IPS-NIHi7 (cell line): Measurements from ENCODE around the gene TMEM37.
"Not testable (repeated sequence)": the region's sequence is repeated elsewhere in the genome, so short reads cannot be mapped to it uniquely, and the experiment has no call there.

ENCODE experiments used
- DNase-seq: peaks from one replicate; pipeline ENCODE4 v3.0.0; 2012; ENCODE audit warnings: mixed read lengths; ENCODE audit errors: extremely low spot score

Gene TMEM37, protein sequence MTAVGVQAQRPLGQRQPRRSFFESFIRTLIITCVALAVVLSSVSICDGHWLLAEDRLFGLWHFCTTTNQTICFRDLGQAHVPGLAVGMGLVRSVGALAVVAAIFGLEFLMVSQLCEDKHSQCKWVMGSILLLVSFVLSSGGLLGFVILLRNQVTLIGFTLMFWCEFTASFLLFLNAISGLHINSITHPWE

DNA sequence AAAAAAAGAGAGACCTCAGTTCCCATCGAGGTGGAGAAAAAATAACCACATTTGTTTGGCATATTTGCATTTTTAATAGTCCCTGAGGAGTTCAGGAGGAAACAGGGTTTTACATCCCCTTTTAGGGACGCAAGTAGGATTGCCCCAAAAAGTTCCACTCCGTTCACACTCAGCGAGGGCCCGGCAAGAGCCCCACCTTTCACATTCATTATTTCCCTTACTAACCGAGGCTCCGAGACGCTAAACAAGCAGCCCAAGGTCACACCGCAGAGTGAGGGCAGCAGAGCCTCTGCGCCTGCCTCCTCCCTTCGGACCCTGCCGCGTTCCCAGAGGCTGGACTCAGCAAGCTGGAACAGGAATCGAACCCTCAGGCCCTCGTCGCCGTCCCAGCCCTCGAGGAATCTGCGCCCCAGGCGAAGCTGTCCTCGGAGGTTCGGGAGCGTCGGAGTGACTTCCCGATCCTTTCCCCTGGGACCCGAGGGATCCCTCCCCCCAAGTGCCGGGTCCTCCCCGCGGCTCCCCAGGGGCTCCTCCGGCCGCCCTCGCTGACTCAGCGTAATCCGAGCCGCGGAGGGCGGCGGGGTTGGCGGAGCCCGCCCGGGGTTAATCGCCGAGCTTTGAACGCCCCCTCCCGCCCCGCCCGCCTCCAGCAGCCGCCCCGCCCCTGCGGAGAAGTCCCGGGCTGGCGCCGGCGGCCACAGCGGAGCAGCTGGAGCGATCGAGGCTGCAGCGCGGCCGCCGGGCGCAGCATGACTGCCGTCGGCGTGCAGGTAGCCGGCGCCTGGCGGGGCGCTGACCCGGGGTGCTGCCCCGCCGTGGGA lies at the start of gene TMEM37:
TSS of gene TMEM37 (plus strand) at position 700 of the 821 bp plus-strand sequence. CDS start at position 750, 50 bp downstream.
- DNase-seq: peak; percentile 93

DNA sequence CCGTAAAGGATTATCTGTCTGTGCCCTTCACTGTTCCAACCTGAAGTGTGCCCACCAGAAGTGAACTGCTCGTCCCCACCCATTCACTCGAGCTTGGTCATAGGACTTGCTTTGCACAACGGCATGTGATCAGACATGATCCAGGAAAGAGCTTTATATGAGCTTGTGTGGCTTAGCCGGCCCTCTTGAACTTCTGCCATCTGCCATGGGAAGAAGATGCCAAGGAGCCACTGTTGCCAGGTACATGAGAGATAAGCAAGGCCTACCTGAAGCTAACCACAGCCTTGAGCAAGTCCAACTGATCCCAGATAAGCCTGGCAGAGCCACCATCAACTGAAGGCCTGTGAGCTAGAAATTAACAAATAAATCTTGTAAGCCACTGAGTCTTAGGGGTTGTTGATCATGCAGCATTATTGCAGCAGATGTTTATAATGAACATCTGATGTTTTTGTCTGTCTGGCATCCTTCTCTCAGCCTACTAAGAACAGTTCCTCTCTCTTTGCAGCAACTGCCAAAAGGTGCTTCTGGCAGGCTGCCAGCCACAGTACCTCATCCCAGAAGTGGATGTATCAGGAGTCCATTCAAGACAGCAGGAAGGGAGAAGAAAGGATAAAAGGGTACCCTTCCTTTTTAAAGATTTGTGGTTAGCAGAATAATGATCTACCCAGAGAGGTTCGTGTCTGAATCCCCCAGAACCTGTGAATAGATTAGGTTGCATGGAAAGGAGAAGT lies 48.1 kb upstream of the TMEM37 start:
- DNase-seq: no peak

DNA sequence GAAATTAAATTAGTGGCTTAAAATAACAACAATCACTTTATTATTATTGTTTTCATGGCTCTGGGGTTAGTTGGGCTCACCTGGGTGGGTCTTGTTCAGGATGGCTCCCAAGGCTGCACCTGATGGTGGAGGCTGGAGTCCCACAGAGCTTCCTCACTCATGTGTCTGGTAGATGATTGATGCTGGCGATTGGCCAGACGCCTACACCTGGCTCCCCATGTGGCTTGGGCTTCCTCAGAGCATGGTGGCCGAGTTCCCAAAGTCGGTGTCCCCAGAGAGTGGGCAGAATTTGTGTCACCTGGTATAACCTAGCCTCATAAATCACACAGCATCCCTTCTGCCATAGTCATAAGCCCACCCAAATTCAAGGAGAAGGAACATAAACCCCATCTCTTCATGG lies 46.7 kb upstream of the TMEM37 start:
- DNase-seq: no peak

DNA sequence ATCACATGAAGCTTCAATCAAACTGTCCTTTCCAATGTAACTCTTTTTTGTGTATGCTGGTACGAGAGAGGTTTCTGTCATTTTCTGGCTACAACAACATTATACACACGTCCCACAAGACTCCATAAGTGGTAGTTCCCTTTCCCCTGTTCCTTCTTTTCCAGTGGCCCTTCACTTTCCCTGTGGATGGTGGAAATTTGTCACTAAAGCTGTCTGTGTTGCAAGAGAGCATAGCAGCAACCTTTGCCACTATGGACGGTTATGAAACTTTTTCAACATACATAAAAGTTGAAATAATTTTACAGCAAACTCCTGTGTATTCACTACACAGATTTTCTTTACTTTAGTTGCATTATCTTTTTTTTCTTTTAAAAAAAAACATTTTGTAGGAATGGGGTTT lies 46.2 kb upstream of the TMEM37 start:
- no peak for DNase-seq

DNA sequence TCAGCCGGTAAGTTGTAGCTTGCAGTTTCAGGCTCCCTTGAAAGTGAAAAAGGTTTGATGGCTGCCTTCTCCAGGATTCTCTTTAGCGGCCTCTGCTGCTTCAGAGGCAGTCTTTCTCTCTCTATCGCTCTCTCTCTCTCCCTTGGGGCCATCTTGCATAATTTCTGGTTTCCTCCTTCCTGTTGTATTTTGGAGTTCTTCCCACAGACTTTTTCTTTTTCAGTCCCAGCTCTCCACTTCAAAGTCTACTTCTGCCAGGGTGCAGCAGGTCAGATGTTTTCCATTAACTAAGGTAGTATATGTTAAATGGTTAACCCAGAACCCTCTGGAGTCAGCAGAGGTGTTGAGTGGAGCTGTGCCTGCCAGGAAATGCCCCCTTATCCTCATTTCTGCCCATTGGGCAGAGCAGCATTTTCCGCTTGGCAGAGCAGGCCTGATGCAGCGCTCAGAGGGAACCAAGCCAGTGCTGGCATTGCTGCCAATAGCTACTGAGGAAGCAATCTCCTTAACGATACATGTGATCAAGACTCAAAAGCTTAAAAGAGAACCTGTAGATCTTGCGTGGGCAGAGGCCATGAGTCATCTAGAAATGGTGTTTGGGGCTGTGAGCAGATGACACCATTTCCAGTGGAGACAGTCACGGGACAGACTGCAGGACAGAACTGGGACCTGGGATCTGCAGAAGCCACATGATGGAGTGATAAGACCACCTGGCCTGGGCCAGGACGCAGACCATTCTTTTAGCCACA lies 44.1 kb upstream of the TMEM37 start:
- no peak for DNase-seq

DNA sequence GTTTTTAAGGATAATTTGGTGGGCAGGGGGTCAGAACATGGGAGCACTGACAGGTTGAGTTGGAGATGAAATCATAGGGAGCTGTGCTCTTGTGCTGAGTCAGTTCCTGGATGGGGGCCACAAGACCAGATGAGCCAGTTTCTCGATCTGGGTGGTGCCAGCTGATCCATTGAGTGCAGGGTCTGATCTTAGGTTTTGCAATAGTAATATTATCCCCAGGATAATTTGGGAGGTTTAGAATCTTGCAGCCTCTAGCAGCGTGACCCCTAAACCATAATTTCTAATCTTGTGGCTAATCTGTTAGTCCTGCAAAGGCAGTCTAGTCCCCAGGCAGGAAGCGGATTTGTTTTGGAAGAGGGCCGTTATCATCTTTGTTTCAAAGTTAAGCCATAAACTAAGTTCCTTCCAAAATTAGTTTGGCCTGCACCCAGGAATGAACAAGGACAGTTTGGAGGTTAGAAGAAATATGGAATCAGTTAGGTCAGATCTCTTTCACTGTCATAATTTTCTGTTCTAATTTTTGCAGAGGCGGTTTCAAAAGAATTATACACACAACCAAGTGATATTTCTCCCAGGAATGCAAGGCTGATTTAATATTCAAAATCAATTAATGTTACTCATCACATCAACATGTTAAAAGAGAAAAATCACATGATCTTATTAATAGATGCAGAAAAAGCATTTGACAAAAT lies 41.9 kb upstream of the TMEM37 start:
- DNase-seq: no peak

DNA sequence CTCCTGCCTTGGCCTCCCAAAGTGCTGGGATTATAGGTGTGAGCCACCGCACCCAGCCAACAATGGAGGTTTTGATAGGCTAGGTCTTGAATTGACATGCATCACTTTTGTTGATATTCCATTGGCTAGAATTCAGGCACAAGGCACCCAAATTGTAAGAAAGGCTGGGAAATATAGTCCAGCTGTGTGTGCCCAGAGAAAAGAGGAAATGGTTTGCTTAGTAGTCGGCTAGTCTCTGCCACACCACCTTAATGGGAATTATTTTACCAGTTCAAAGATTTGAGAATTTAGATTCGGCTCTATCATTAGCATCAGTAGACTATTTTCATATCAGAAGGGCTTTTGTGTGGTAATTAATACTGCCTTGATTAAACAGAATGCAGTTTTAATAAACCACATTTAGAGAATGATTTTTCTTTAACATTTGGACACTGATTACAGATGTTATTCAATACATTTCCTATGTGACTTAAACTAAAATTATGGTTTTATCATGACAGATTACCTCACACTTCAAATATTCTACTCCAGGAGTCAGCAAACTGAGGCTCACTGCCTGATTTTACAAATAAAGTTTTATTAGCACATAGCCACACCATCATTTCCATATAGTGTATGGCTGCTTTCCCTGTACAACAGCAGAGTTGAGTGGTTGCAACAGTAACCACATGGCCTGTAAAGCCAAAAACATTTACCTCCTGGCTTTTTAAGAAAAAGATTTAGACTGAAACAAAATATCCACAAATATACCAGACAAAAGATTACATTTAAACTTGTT lies 37.5 kb upstream of the TMEM37 start:
- no peak for DNase-seq

DNA sequence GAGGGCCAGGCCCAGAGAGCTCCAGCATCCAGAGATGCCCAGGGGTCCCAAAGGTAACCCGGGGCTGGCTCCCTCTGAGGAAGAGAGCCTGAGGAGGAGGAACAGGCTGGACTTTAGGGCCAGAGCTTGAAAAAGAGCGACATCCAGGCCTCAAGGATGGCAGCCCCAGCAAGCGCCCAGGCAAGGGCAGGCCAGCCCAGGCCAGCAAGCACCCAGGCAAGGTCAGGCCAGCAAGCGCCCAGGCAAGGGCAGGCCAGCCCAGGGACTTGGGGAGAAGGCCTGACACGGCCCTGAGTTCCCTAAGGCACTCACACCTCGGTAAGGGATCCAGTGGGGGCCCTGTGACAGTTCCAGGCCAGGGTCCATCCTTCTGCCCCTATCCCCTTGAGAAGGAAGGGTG lies 34.5 kb upstream of the TMEM37 start:
- DNase-seq: no peak

DNA sequence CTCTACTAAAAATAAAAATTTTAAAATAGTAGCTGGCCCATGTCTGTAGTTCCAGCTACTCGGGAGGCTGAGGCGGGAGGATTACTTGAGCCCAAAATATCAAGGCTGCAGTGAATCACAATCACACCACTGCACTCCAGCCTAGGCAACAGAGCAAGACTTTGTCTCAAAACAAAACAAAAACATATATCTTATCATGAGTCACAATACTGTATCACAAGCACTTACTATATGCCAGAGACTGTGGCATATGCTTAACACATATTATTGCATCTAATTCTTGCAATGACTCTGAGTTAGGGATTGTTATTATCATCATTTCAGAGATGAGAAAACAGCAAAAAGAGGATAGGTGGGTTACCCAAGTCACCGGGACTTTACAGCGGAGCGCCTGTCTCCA lies 29.5 kb upstream of the TMEM37 start:
- no peak for DNase-seq

DNA sequence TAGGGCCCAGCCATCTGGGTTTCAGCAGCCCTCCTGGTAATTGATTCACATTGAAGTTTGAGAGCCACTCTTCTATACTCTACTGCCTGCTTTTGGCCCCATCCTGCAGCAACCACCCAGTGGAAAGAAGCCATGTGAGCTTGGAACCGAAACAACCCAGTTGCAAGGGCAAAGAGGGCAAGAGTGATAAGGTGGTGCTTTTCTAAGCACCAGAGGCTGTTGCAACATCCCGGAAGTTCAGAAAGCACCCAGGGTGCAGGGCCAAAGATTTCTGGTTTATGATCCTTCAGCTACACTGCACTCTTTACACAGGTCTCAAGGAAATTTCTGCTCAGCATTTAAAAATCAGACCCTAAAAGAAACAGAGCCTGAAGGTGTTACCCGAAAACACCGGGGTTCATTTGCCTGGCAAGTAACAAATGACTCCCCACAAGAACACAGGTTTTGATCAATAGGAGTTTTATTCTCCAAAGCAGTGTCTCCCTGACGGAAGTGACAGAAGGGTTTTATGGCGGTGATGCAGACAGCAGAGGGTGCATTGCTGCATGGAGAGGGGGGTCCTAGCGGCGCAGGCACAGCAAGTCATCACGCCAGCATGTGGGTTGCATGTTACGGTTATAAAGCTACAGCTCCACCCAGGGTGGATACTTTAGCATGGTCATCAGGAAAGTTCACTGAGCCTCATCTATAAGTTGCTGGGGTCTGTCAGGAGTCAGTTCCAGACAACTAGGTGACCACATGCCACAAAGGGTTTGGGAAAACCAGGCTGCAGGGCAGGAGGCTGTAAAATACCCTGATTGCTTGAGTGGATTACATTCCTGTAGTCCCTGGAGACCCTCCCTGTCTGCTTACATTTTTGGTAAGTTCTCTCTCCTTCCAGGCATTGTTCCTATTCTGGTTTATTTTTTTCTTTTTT lies 28.8 kb upstream of the TMEM37 start:
- no peak for DNase-seq

DNA sequence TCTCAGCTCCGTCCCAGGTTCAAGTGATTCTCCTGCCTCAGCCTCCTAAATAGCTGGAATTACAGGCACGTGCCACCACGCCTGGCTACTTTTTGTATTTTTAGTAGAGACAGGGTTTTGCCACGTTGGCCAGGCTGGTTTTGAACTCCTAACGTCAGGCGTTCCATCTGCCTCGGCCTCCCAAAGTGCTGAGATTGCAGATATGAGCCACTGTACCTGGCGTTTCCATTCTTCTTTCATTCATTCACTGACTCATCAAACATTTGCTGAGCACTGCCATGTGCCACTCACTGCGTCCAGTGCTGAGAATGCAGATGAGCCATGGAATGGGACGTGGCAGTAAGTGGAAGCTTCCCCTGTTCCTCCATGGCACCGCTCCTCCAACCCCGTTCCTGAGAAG lies 28.0 kb upstream of the TMEM37 start:
- DNase-seq: not testable (repeated sequence)

DNA sequence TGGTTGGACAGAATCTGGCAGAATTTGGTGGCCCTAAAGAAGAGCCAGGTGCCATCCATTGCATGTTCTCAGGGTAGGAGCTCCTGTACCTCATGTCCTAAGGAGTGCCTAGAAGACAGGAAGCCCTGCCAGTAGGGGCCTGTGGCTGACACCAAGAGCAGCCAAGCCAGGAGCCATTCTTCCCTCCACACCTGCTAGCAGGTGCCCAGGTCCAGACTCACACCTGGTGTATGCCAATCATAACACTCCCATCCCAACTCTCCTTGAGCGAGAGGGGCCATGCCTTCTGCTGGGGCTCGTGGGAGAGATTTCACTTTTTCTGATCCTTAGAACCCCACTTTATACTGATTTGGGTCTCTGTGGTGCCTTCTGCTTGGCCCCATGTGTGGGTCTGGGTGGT lies 26.5 kb upstream of the TMEM37 start:
- DNase-seq: no peak

DNA sequence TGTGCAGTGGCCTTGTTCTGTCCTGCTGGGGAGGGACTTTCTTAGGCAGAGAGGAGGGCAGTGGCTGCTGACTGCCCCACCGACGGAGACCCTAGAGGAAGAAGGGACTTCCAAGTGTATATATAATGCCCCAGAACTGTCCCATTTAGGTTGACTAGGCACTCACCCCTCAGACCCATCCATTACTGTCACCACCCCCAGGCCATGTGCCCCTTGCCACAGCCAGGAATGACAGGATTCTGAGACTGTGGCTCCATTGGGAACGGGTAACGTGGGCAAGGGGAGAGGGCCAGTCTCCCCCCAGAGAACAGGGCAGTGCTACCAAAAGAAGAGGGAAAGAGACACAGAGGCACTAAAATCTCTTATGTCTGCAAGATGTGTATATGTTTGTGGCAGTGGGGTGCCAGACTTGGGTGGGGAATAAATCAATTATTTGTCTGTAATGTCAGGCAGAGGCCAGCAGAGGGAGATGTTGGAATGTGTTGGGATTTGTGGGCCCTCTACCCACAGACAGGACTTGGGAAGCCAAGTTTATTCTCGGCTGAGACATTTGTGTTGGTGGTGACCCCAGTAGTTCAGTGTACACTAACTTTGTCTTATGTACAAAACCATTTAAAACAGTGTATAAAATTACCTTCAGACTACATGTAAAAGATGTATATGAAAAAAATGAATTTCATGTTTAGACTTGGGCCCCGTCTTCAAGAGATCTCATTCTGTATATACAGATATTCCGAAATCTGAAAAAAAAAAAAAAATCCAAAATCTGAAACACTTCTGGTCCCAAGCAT lies 24.0 kb upstream of the TMEM37 start:
- DNase-seq: peak; percentile 82

DNA sequence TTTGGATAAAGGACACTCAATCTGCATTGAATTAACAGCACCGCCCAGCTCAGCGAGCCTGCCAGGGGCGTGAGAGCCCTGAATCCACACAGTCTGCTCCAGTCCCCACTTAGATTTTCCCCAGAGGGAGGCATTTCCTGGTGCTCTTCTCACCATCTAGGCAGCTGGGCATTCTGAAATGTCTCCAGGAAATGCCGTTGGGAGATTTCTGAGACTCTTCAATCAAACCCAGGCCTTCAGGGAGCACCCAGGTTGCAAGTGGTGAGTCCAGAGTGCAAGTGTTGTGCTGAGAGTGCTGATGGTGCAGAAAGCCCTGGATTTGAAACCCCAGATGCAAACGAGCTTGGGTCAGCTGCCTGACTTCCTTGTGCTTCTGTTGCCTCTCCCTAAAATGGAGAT lies 23.4 kb upstream of the TMEM37 start:
- peak; percentile 61 for DNase-seq

DNA sequence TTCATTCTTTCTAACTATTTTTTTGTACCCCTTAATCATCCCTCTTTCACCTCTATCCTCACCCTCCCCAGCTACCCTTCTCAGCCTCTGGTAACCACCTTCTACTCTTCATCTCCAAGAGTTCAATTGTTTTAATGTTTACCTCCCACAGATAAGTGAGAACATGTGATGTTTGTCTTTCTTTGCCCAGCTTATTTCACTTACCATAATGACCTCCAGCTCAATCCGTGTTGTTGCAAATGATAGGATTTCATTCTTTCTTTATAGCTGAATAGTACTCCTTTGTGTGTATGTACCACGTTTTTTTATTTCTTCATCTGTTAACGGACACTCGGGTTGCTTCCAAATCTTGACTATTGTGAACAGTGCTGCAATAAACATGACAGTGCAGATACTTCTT lies 22.1 kb upstream of the TMEM37 start:
- no peak for DNase-seq

DNA sequence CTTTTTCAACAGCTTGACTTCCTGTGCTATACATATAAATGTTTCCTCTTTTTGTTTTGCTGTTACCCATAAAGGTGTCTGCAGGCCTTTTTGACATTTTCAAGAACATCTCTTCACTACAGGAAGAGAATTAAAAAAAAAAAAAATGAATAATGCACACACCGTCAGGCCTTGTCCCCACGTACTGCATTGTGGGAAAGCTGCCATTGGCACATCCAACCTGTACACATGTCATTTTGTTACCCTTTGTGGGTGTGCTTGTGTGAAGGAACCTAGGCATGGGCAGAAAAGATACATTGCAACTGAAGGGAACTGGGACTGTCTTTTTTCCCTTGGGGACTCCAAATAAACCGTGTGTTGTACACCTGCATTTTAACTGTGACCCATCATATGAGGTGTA lies 16.8 kb upstream of the TMEM37 start:
- no peak for DNase-seq

DNA sequence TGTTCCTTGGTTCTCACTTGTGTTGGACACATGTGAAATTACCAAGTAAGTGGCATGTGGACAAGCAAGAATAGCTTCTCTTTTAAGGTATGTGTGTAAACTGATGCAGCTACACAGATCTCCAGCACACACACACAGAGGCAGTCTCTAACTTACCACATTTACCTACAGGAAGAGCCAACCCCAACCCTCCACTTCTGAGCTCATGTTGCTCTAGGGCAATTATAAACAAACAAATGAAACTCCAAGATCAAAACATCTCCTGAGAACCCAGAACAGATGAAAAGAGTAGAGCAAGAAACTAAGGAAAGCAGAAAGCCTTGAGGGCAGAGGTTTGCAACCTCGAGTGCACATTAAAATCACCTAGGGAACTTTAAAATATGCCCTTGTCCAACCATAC lies 16.0 kb upstream of the TMEM37 start:
- no peak for DNase-seq

DNA sequence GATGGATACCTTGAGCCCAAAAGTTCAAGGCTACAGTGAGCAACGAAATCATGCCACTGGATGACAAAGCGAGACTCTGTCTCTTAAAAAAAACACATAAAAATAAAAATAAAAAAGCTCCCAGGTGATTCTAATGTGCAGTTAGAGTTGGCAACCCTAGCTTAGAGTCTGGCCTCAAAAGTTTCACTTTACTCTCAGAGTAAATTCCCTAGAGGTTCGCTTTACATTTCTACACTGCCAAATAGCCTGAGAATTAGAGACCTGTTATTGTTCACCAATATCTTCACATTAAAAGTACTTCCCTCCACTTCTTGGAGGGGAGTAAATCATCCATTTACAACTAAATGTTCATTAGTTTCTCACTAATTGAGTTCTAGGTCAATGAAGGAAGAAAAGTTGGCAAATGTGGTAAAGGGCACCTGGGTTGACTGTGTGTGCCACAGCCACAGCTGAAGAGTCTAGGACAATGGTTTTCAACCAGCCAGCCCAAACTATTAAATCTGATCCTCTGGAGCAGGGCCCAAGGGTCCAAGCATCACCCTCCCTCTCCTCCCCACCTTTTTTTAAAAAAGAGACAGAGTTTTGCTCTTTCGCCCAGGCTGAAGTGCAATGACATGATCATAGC lies 15.2 kb upstream of the TMEM37 start:
- DNase-seq: no peak
